CD4-positive, alpha-beta T cell (primary cell): ENCODE results near the gene ARHGEF19. TPM values are rescaled to one million over a fixed set of nuclear protein-coding genes. Genes with fewer than 3 reads are reported as not detected.

ENCODE experiments used
- ATAC-seq: fragments of 200-7000 bp; cut with Tn5 transposase; one replicate; pipeline ENCODE4 v1.10.0; 2022; ENCODE audit warnings: mild to moderate bottlenecking; ENCODE audit not compliant: poor library complexity
- CTCF ChIA-PET: fragments of 350-600 bp; sonication (Branson Sonifier 250); formaldehyde crosslinking; loops from one replicate; lab custom pipeline; 2021; ENCODE audit warnings: antibody characterized with exemption, inconsistent platforms; lab: Charles Lee
- POLR2A ChIA-PET: fragments of 350-600 bp; sonication (Branson Sonifier 250); formaldehyde crosslinking; loops from one replicate; lab custom pipeline; 2021; ENCODE audit warnings: antibody characterized with exemption, inconsistent platforms; lab: Charles Lee
- DNase-seq, 14 experiments: peaks; one replicate each; pipeline ENCODE4 v3.0.0-alpha.2; 2013 to 2020; ENCODE audit warnings: mixed read lengths in 2 of 14
- H3K27ac ChIP-seq, 2 donors: one replicate each; pipeline versions ENCODE4 v1.5.1 to v1.7.0; 2013; ENCODE audit warnings: low read length in 2 of 2, low read depth in 1 of 2, mild to moderate bottlenecking in 1 of 2
- H3K27me3 ChIP-seq, 2 experiments: 1 replicate in 1 of 2; 2 replicates in 1 of 2; pipeline versions ENCODE4 v1.6.1 to v1.7.0; 2013; ENCODE audit warnings: low read length in 2 of 2, control low read depth in 1 of 2, mild to moderate bottlenecking in 1 of 2, moderate library complexity in 1 of 2; ENCODE audit not compliant: insufficient read depth in 2 of 2, control insufficient read depth in 1 of 2
- H3K36me3 ChIP-seq: one replicate; pipeline ENCODE4 v1.6.1; 2013; ENCODE audit warnings: low read length, control low read depth; ENCODE audit not compliant: insufficient read depth
- H3K4me1 ChIP-seq: one replicate; pipeline ENCODE4 v1.6.1; 2013; ENCODE audit warnings: low read length, control low read depth; ENCODE audit not compliant: insufficient read depth
- H3K4me3 ChIP-seq: one replicate; pipeline ENCODE4 v1.5.1; 2013; ENCODE audit warnings: mild to moderate bottlenecking, low read length, moderate library complexity
- H3K9me3 ChIP-seq, 2 experiments: 1 replicate in 1 of 2; 2 replicates in 1 of 2; pipeline versions ENCODE4 v1.6.1 to v1.7.0; 2013; ENCODE audit warnings: low read length in 2 of 2, mild to moderate bottlenecking in 2 of 2, control low read depth in 1 of 2, moderate library complexity in 1 of 2; ENCODE audit not compliant: control insufficient read depth in 1 of 2, insufficient read depth in 1 of 2
- H3K27ac Mint-ChIP-seq: one replicate; pipeline ENCODE4 v1.8.0; 2020; ENCODE audit warnings: mixed read lengths
- H3K27me3 Mint-ChIP-seq: one replicate; pipeline ENCODE4 v1.8.0; 2021; ENCODE audit warnings: mixed read lengths
- H3K36me3 Mint-ChIP-seq: one replicate; pipeline ENCODE4 v1.8.0; 2021; ENCODE audit warnings: low read depth, mixed read lengths
- H3K4me1 Mint-ChIP-seq: one replicate; pipeline ENCODE4 v1.8.0; 2021; ENCODE audit warnings: low read depth, mixed read lengths
- H3K4me3 Mint-ChIP-seq: one replicate; pipeline ENCODE4 v1.8.0; 2020; ENCODE audit warnings: mild to moderate bottlenecking, mixed read lengths
- H3K9me3 Mint-ChIP-seq: one replicate; pipeline ENCODE4 v1.8.0; 2020; ENCODE audit warnings: mixed read lengths
- CTCF ChIP-seq: fragments of 200-600 bp; IDR thresholded peaks from one replicate; pipeline ENCODE4 v1.8.0; 2022; ENCODE audit warnings: antibody characterized with exemption, mild to moderate bottlenecking
- intact Hi-C, 2 experiments: fragments of 100-400 bp; cut with DNase I in 1 of 2; cut with micrococcal nuclease in 1 of 2; formaldehyde crosslinking; loops; one replicate each; pipeline versions ENCODE4 v1.15.1 to v1.9.0; 2023 to 2025; cut with DNase I, micrococcal nuclease
- polyA plus RNA-seq, 2 donors: library from polyadenylated mRNA; unstranded; fragments of 120-200 nt; gene quantifications; one replicate each; pipeline ENCODE4 v1.2.1, GENCODE V29; 2013
- total RNA-seq, 174 experiments: library from RNA in 2 of 174; stranded (reverse) in 2 of 174; gene quantifications; one replicate each; pipeline ENCODE4 v1.2.3 and lab custom pipeline; 2021 to 2026

Gene ARHGEF19
- 1 to 10 TPM; 3.8 to 5.8 TPM for total RNA-seq
- polyA plus RNA-seq (2013, experiment 1 of 2), result 6.4 TPM
- 6.7 TPM for polyA plus RNA-seq (2013, experiment 2 of 2)
- total RNA-seq (lab: John Stamatoyannopoulos, UW), result 4.5 to 21.1 (median 9.6) reads per million in 172 experiments

GRCh38 chr1:16212251-16212961 is at the start of gene ARHGEF19:
Gene ARHGEF19 (minus strand): TSS chr1:16212652. CDS start chr1:16209054, 3,598 bp downstream.
- no peaks in the 10 kb centered on the region for H3K36me3 ChIP-seq
- Mint-ChIP-seq H3K27me3 (no peaks in the 10 kb centered on the region), H3K4me1 (peaks cover 20% of the 10 kb centered on the region), H3K36me3 (no peaks in the 10 kb centered on the region), H3K27ac (no peak within 1 kb of the TSS), H3K9me3 (no peaks in the 10 kb centered on the region), H3K4me3 (no peak within 1 kb of the TSS)
- DNase-seq (no peak), ATAC-seq (no peak)
- ChIA-PET CTCF (no interaction called here), POLR2A (no interaction called here)
- intact Hi-C loops, result loop anchor here in 1 of 2 experiments (10.0 kb wide), 1 partner anchor 598 kb away; the partner anchor contains the start of gene DDI2
- TF ChIP-seq CTCF, result no peak
- H3K27me3 ChIP-seq, result peaks cover 0 to 2% of the 10 kb centered on the region in 2 experiments
- no peak within 1 kb of the TSS for H3K27ac ChIP-seq
- H3K9me3 ChIP-seq, result no peaks in the 10 kb centered on the region
- peaks cover 23% of the 10 kb centered on the region for H3K4me1 ChIP-seq
- no peak within 1 kb of the TSS for H3K4me3 ChIP-seq

- Histone ChIP-seq H3K4me3 (no peak overlapping the region), H3K4me1 (no peaks in the 10 kb centered on the region), H3K36me3 (peaks cover 2% of the 10 kb centered on the region), H3K9me3 (no peaks in the 10 kb centered on the region), H3K27ac (no peak overlapping the region), H3K27me3 (no peaks in the 10 kb centered on the region)
- Mint-ChIP-seq H3K36me3 (peaks cover 15% of the 10 kb centered on the region), H3K4me1 (peaks cover 8% of the 10 kb centered on the region), H3K9me3 (no peaks in the 10 kb centered on the region), H3K27ac (no peak overlapping the region), H3K4me3 (no peak overlapping the region), H3K27me3 (no peaks in the 10 kb centered on the region)
- no peak for TF ChIP-seq CTCF
- CTCF ChIA-PET, result no interaction called here
- ATAC-seq, result no peak
- POLR2A ChIA-PET, result interaction anchor here (1.2 kb wide), 1 partner anchor 643 kb away, joined by 3 read pairs; no protein-coding TSS in a partner anchor
- intact Hi-C loops, result no loop called here
- DNase-seq, result no peak
These were observed 49.6 kb upstream of the ARHGEF19 start for GRCh38 chr1:16262067-16262466.

- Mint-ChIP-seq H3K9me3 (no peaks in the 10 kb centered on the region), H3K27ac (no peak overlapping the region), H3K36me3 (peaks cover 27% of the 10 kb centered on the region), H3K27me3 (no peaks in the 10 kb centered on the region), H3K4me1 (no peaks in the 10 kb centered on the region), H3K4me3 (no peak overlapping the region)
- Histone ChIP-seq H3K9me3 (no peaks in the 10 kb centered on the region), H3K36me3 (peaks cover 14% of the 10 kb centered on the region), H3K27ac (no peak overlapping the region), H3K4me3 (no peak overlapping the region), H3K27me3 (no peaks in the 10 kb centered on the region), H3K4me1 (no peaks in the 10 kb centered on the region)
- no peak for TF ChIP-seq CTCF
- CTCF ChIA-PET, result no interaction called here
- no peak for ATAC-seq
- no peak for DNase-seq
- intact Hi-C loops, result no loop called here
- POLR2A ChIA-PET, result interaction anchor here (1.2 kb wide), 1 partner anchor 644 kb away, joined by 3 read pairs; no protein-coding TSS in a partner anchor
These were observed 48.4 kb upstream of the ARHGEF19 start for GRCh38 chr1:16260814-16261213.
